Mesenteric fat pad (tissue), 1 donor: Measurements from ENCODE around the gene BUB1B. TPM values are rescaled to one million over a fixed set of nuclear protein-coding genes. Genes with fewer than 3 reads are reported as not detected.
"Not testable (repeated sequence)": the region's sequence is repeated elsewhere in the genome, so short reads cannot be mapped to it uniquely, and the experiment has no call there.

Source experiments
- DNase-seq: peaks from one replicate; pipeline ENCODE4 v3.0.0-alpha.2; 2020; ENCODE audit warnings: low spot score
- long read RNA-seq: library from polyadenylated mRNA; unstranded; transcript quantifications from one replicate; pipeline ENCODE4 v2.0.0, GENCODE V29; 2020
- total RNA-seq: library from RNA; stranded (reverse); fragmentation: NEBNext Ultra II Directional; extraction: Animal tissue kit (Norgen Biotek cat#: 25700); gene quantifications from one replicate; pipeline ENCODE4 v1.2.1, GENCODE V29; 2021
- donor health status: DM: yes; HTN: yes; CAD: no.

BUB1B gene
- total RNA-seq, result 0.39 TPM
- long read RNA-seq, result 0 reads

- peak; percentile 95 for DNase-seq
Measured at GRCh38 chr15:40160689-40161688, at the start of gene BUB1B. Gene BUB1B, plus strand, starts transcription at chr15:40161069. Its CDS starts 152 bp downstream, at chr15:40161221.

- peak; percentile 87 for DNase-seq
Measured at GRCh38 chr15:40111888-40112287, 49.0 kb upstream of the BUB1B start.

- peak; percentile 33 for DNase-seq
Measured at GRCh38 chr15:40112789-40113188, 48.1 kb upstream of the BUB1B start.

- DNase-seq, result peak; percentile 35
Measured at GRCh38 chr15:40114218-40114617, 46.7 kb upstream of the BUB1B start.

- DNase-seq, result peak; percentile 62
Measured at GRCh38 chr15:40115106-40115505, 45.8 kb upstream of the BUB1B start.

GRCh38 chr15:40115670-40116093, 45.2 kb upstream of the BUB1B start:
- peak; percentile 84 for DNase-seq

GRCh38 chr15:40118473-40118872, 42.4 kb upstream of the BUB1B start:
- no peak for DNase-seq

- DNase-seq, result no peak
Measured at GRCh38 chr15:40121911-40122638, 38.8 kb upstream of the BUB1B start.

- not testable (repeated sequence) for DNase-seq
Measured at GRCh38 chr15:40122989-40123388, 37.9 kb upstream of the BUB1B start.

GRCh38 chr15:40123863-40124262, 37.0 kb upstream of the BUB1B start:
- DNase-seq, result not testable (repeated sequence)

- not testable (repeated sequence) for DNase-seq
Measured at GRCh38 chr15:40124333-40124732, 36.5 kb upstream of the BUB1B start.

- DNase-seq, result not testable (repeated sequence)
Measured at GRCh38 chr15:40124807-40125285, 36.0 kb upstream of the BUB1B start.

- DNase-seq, result no peak
Measured at GRCh38 chr15:40125950-40126349, 34.9 kb upstream of the BUB1B start.

GRCh38 chr15:40128766-40129660, 31.9 kb upstream of the BUB1B start:
- no peak for DNase-seq

GRCh38 chr15:40130118-40130517, 30.8 kb upstream of the BUB1B start:
- DNase-seq, result no peak

GRCh38 chr15:40130799-40131502, 29.9 kb upstream of the BUB1B start:
- no peak for DNase-seq

GRCh38 chr15:40133544-40133943, 27.3 kb upstream of the BUB1B start:
- DNase-seq, result no peak

- no peak for DNase-seq
Measured at GRCh38 chr15:40134885-40135284, 26.0 kb upstream of the BUB1B start.

GRCh38 chr15:40135846-40136450, 24.9 kb upstream of the BUB1B start:
- not testable (repeated sequence) for DNase-seq
